ENCODE data around the gene NUP133.

The NUP133 gene

GRCh38 chr1:229539863-229540506 is 31.8 kb upstream of the NUP133 start:
- H3K27me3 ChIP-seq (ENCODE audit: insufficient read depth, low read depth), result no peaks in the 10 kb centered on the region
- TF ChIP-seq CTCF (conservative IDR thresholded peaks at IDR 0.05; ENCODE audit: low read depth, low read length), result no peak
- peaks cover 13% of the 10 kb centered on the region; the same call in 1 of the 2 replicates for H3K36me3 ChIP-seq (ENCODE audit: insufficient read depth)
- no peak overlapping the region for H3K4me3 ChIP-seq (IDR thresholded peaks at IDR 0.05; ENCODE audit: insufficient read depth, low read depth, low read length)
- peaks cover 99% of the 10 kb centered on the region for H3K4me1 ChIP-seq (ENCODE audit: low read depth, poor library complexity, severe bottlenecking)
- H3K27ac ChIP-seq, result peak overlapping the region; percentile 75
- H3K4me2 ChIP-seq, result peak overlapping the region; percentile 83
- no peak overlapping the region for H2AFZ ChIP-seq (ENCODE audit: low read depth)
- peaks cover 68% of the 10 kb centered on the region for H3K79me2 ChIP-seq (ENCODE audit: insufficient read depth, low read depth)
- H4K20me1 ChIP-seq (ENCODE audit: insufficient read depth), result no peaks in the 10 kb centered on the region
- H3K9ac ChIP-seq, result peak overlapping the region; percentile 7; the same call in 1 of the 2 replicates

- H2AFZ ChIP-seq (ENCODE audit: low read depth), result no peak overlapping the region
- peaks cover 89% of the 10 kb centered on the region for H3K4me1 ChIP-seq (ENCODE audit: low read depth, poor library complexity, severe bottlenecking)
- peak overlapping the region; percentile 22; the same call in 1 of the 2 replicates for H3K9ac ChIP-seq
- H3K4me2 ChIP-seq, result peak overlapping the region; percentile 83
- peaks cover 63% of the 10 kb centered on the region for H3K79me2 ChIP-seq (ENCODE audit: insufficient read depth, low read depth)
- H3K27ac ChIP-seq, result peak overlapping the region; percentile 75
- H3K27me3 ChIP-seq (ENCODE audit: insufficient read depth, low read depth), result no peaks in the 10 kb centered on the region
- no peaks in the 10 kb centered on the region for H4K20me1 ChIP-seq (ENCODE audit: insufficient read depth)
- peaks cover 13% of the 10 kb centered on the region; the same call in 1 of the 2 replicates for H3K36me3 ChIP-seq (ENCODE audit: insufficient read depth)
- no peak for TF ChIP-seq CTCF (conservative IDR thresholded peaks at IDR 0.05; ENCODE audit: low read depth, low read length)
- H3K4me3 ChIP-seq (IDR thresholded peaks at IDR 0.05; ENCODE audit: insufficient read depth, low read depth, low read length), result no peak overlapping the region
Measured at GRCh38 chr1:229538945-229539344, 30.8 kb upstream of the NUP133 start.

- H3K79me2 ChIP-seq (ENCODE audit: insufficient read depth, low read depth), result peaks cover 63% of the 10 kb centered on the region
- H3K4me2 ChIP-seq, result peak overlapping the region; percentile 83
- no peak overlapping the region for H2AFZ ChIP-seq (ENCODE audit: low read depth)
- H3K27ac ChIP-seq, result peak overlapping the region; percentile 75
- peaks cover 17% of the 10 kb centered on the region; the same call in 1 of the 2 replicates for H3K36me3 ChIP-seq (ENCODE audit: insufficient read depth)
- H3K4me3 ChIP-seq (IDR thresholded peaks at IDR 0.05; ENCODE audit: insufficient read depth, low read depth, low read length), result no peak overlapping the region
- no peak for TF ChIP-seq CTCF (conservative IDR thresholded peaks at IDR 0.05; ENCODE audit: low read depth, low read length)
- peak overlapping the region; percentile 31; the same call in 1 of the 2 replicates for H3K9ac ChIP-seq
- no peaks in the 10 kb centered on the region for H3K27me3 ChIP-seq (ENCODE audit: insufficient read depth, low read depth)
- peaks cover 79% of the 10 kb centered on the region for H3K4me1 ChIP-seq (ENCODE audit: low read depth, poor library complexity, severe bottlenecking)
- no peaks in the 10 kb centered on the region for H4K20me1 ChIP-seq (ENCODE audit: insufficient read depth)
Measured at GRCh38 chr1:229537894-229538293, 29.8 kb upstream of the NUP133 start.

GRCh38 chr1:229536982-229537381 is 28.8 kb upstream of the NUP133 start:
- peak overlapping the region; percentile 75 for H3K27ac ChIP-seq
- peaks cover 17% of the 10 kb centered on the region; the same call in 1 of the 2 replicates for H3K36me3 ChIP-seq (ENCODE audit: insufficient read depth)
- no peak overlapping the region for H3K4me3 ChIP-seq (IDR thresholded peaks at IDR 0.05; ENCODE audit: insufficient read depth, low read depth, low read length)
- H3K79me2 ChIP-seq (ENCODE audit: insufficient read depth, low read depth), result peaks cover 54% of the 10 kb centered on the region
- H3K4me1 ChIP-seq (ENCODE audit: low read depth, poor library complexity, severe bottlenecking), result peaks cover 70% of the 10 kb centered on the region
- peak overlapping the region; percentile 83 for H3K4me2 ChIP-seq
- no peak for TF ChIP-seq CTCF (conservative IDR thresholded peaks at IDR 0.05; ENCODE audit: low read depth, low read length)
- no peaks in the 10 kb centered on the region for H4K20me1 ChIP-seq (ENCODE audit: insufficient read depth)
- H2AFZ ChIP-seq (ENCODE audit: low read depth), result no peak overlapping the region
- H3K9ac ChIP-seq, result 0 out of 2 replicates have a peak overlapping the region, but pooled peaks have one; percentile 31
- no peaks in the 10 kb centered on the region for H3K27me3 ChIP-seq (ENCODE audit: insufficient read depth, low read depth)

Data from KMS-11 (cell line).